ENCODE measurements around the gene JADE2. TPM values are rescaled to one million over a fixed set of nuclear protein-coding genes. Genes with fewer than 3 reads are reported as not detected.

The JADE2 gene
- total and polyA plus RNA-seq, 7 donors: 4.9 to 53.8 (median 38.5) TPM

- intact Hi-C loops (cut with DNase I): no loop called here
- TF ChIP-seq CTCF (IDR thresholded peaks at IDR 0.05) (no peak), EP300 (IDR thresholded peaks at IDR 0.05) (no peak), POLR2AphosphoS5 (IDR thresholded peaks at IDR 0.05) (no peak), POLR2A (IDR thresholded peaks at IDR 0.05) (no peak)
- 31 to 83% methylated on average over 1 of the region's 1 CpG for WGBS, 2 donors
- Histone ChIP-seq H3K27me3 (no peaks in the 10 kb centered on the region), H3K36me3 (peaks cover 29 to 63% (median 49%) of the 10 kb centered on the region in 4 donors), H3K4me1 (peaks cover 0 to 31% (median 26%) of the 10 kb centered on the region in 4 donors), H3K27ac (no peak overlapping the region), H3K4me3 (no peak overlapping the region), H3K9me3 (no peaks in the 10 kb centered on the region)
- no peak for DNase-seq
Observed at GRCh38 chr5:134536876-134537275, 11.4 kb downstream of the JADE2 start.

GRCh38 chr5:134537297-134537696 lies 11.8 kb downstream of the JADE2 start:
- intact Hi-C loops (cut with DNase I): no loop called here
- Histone ChIP-seq H3K27me3 (no peaks in the 10 kb centered on the region), H3K4me1 (peaks cover 0 to 27% (median 22%) of the 10 kb centered on the region in 4 donors), H3K9me3 (no peaks in the 10 kb centered on the region), H3K4me3 (no peak overlapping the region), H3K36me3 (peaks cover 29 to 66% (median 50%) of the 10 kb centered on the region in 4 donors), H3K27ac (no peak overlapping the region)
- DNase-seq: no peak
- no peak for TF ChIP-seq POLR2A (IDR thresholded peaks at IDR 0.05)
- no peak for TF ChIP-seq EP300 (IDR thresholded peaks at IDR 0.05)

- Histone ChIP-seq H3K9me3 (no peaks in the 10 kb centered on the region), H3K4me3 (no peak overlapping the region), H3K4me1 (peaks cover 0 to 17% (median 13%) of the 10 kb centered on the region in 4 donors), H3K27ac (no peak overlapping the region), H3K27me3 (no peaks in the 10 kb centered on the region), H3K36me3 (peaks cover 29 to 66% (median 50%) of the 10 kb centered on the region in 4 donors)
- intact Hi-C loops (cut with DNase I): no loop called here
- TF ChIP-seq POLR2A (IDR thresholded peaks at IDR 0.05) (no peak), POLR2AphosphoS5 (IDR thresholded peaks at IDR 0.05) (no peak), CTCF (IDR thresholded peaks at IDR 0.05) (no peak), EP300 (IDR thresholded peaks at IDR 0.05) (no peak)
- 86 to 95% methylated on average over 3 of the region's 3 CpGs for WGBS, 2 donors
- no peak for DNase-seq
Observed at GRCh38 chr5:134538296-134538695, 12.8 kb downstream of the JADE2 start.

GRCh38 chr5:134539732-134540131 lies 14.3 kb downstream of the JADE2 start:
- intact Hi-C loops (cut with DNase I): no loop called here
- Histone ChIP-seq H3K27ac (no peak overlapping the region), H3K36me3 (peaks cover 29 to 75% (median 50%) of the 10 kb centered on the region in 4 donors)

More at GRCh38 chr5:134539732-134540131, 14.3 kb downstream of the JADE2 start:
- no peaks in the 10 kb centered on the region for H3K27me3 ChIP-seq
- WGBS, 2 donors: 95 to 97% methylated on average over 2 of the region's 2 CpGs
- no peak for DNase-seq
- no peaks in the 10 kb centered on the region for H3K9me3 ChIP-seq
- peaks cover 0 to 19% (median 14%) of the 10 kb centered on the region in 4 donors for H3K4me1 ChIP-seq
- no peak overlapping the region for H3K4me3 ChIP-seq
- TF ChIP-seq CTCF (IDR thresholded peaks at IDR 0.05) (no peak), POLR2A (IDR thresholded peaks at IDR 0.05) (no peak), EP300 (IDR thresholded peaks at IDR 0.05) (no peak), POLR2AphosphoS5 (IDR thresholded peaks at IDR 0.05) (no peak)

All from sigmoid colon (tissue), 7 donors.